Smooth muscle cell (in vitro differentiated cells): ENCODE measurements around the gene LCN10. TPM values are rescaled to one million over a fixed set of nuclear protein-coding genes. Genes with fewer than 3 reads are reported as not detected.

Experiments
- DNase-seq: peaks from one replicate; lab custom pipeline; 2025; ENCODE audit not compliant: unreplicated experiment; lab: John Stamatoyannopoulos, UW
- H2AFZ ChIP-seq: fragments of 200-600 bp; sonication (generic); 2 replicates; pipeline ENCODE4 v1.6.0; 2016; ENCODE audit warnings: antibody characterized with exemption, low read depth, mild to moderate bottlenecking
- H3F3A ChIP-seq: fragments of 200-600 bp; sonication (generic); 2 replicates; pipeline ENCODE4 v1.6.0; 2017; ENCODE audit warnings: antibody characterized with exemption, low read depth
- H3K27ac ChIP-seq: fragments of 200-600 bp; sonication (generic); 2 replicates; pipeline ENCODE4 v1.5.1; 2016; ENCODE audit warnings: low read depth, mild to moderate bottlenecking
- H3K27me3 ChIP-seq: fragments of 200-600 bp; sonication (generic); 2 replicates; pipeline ENCODE4 v1.6.1; 2016; ENCODE audit warnings: low read depth, mild to moderate bottlenecking
- H3K36me3 ChIP-seq: fragments of 200-600 bp; sonication (generic); 2 replicates; pipeline ENCODE4 v1.5.1; 2016; ENCODE audit warnings: low read depth
- H3K4me1 ChIP-seq: fragments of 200-600 bp; sonication (generic); 2 replicates; pipeline ENCODE4 v1.5.1; 2016; ENCODE audit warnings: low read depth
- H3K4me2 ChIP-seq: fragments of 200-600 bp; sonication (generic); 2 replicates; pipeline ENCODE4 v1.6.0; 2016; ENCODE audit warnings: mild to moderate bottlenecking
- H3K4me3 ChIP-seq: fragments of 200-600 bp; sonication (generic); 2 replicates; pipeline ENCODE4 v1.5.1; 2016; ENCODE audit warnings: mild to moderate bottlenecking
- H3K79me2 ChIP-seq: fragments of 200-600 bp; sonication (generic); 2 replicates; pipeline ENCODE4 v1.6.0; 2016; ENCODE audit warnings: low read depth, mild to moderate bottlenecking
- H3K9ac ChIP-seq: fragments of 200-600 bp; sonication (generic); 2 replicates; pipeline ENCODE4 v1.6.0; 2016; ENCODE audit warnings: low read depth
- H3K9me3 ChIP-seq: fragments of 200-600 bp; sonication (generic); replicated peaks from 2 replicates; pipeline ENCODE4 v1.5.1; 2016; ENCODE audit warnings: low read depth
- H4K20me1 ChIP-seq: fragments of 200-600 bp; sonication (generic); 2 replicates; pipeline ENCODE4 v1.6.0; 2016; ENCODE audit warnings: low read depth
- WGBS: methylation state at CpG from one replicate; pipeline ENCODE4 v1.1.7; 2016; ENCODE audit warnings: low lambda C conversion rate; 5-methylcytosine and 5-hydroxymethylcytosine counted together
- microRNA-seq: library from miRNA; unstranded; fragments of <30 nt; microRNA quantifications from one replicate; pipeline ENCODE4, GENCODE V29; 2016; ENCODE audit warnings: borderline number of aligned reads
- polyA plus RNA-seq: library from polyadenylated mRNA; unstranded; fragments of >200 nt; fragmentation: Nextera tagmentation; extraction: Ambion mirVana; gene quantifications from 2 replicates; pipeline ENCODE4 v1.2.1, GENCODE V29; 2016
- small RNA-seq: library from RNA; depleted of rRNA; stranded (forward); fragments of <200 nt; gene quantifications from one replicate; pipeline ENCODE3, GENCODE V24; 2014
- total RNA-seq: library from RNA; depleted of rRNA; stranded (reverse); fragments of >200 nt; gene quantifications from 2 replicates; pipeline ENCODE4 v1.2.3, GENCODE V29; 2014
- TF ChIP-seq, protein P1 (sequence below): fragments of 200-600 bp; sonication (generic); IDR thresholded peaks from 2 replicates; pipeline ENCODE4 v1.5.1; 2017; ENCODE audit warnings: borderline replicate concordance, mild to moderate bottlenecking, antibody characterized with exemption; ENCODE audit not compliant: insufficient read depth, poor library complexity, severe bottlenecking

The LCN10 gene
- total and polyA plus RNA-seq, 2 experiments from 2014 or later = not detected

DNA sequence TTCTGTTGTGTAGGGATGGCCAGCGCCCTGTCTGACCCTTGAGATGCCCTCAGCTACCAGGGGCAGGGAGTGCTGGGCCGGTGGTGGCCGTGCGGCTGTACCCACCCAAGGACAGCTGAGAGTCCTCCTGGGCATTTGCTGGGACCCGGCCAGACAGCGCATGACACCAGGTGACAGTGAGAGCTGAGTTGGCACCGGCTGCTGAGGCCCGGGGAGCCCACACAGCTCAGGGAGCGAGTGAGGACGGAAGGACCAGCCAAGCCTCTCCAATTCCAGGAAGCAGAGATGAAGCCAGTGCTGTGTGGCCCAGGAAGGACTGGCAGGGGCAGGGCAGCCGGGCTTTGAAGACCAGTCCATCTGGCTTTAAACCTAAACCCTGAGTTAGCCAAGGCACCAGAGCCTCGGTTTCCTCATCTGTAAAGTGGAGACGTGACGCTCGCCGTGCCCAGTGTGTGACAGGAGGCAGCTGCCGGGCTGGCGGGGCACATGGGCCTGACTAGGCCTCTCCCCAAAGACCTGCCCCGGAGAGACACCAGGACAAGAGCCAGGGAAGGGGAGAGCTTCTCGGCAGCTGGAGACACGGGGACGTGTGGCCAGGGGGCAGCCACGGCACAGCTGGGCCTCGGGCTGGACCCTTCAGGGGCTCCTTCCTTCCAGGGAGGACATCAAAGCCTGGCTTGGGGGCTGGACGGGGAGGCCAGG, 52.5 kb downstream of the LCN10 start:
- H3K4me2 ChIP-seq = no peak overlapping the region
- WGBS = 97% methylated on average over 25 of the region's 25 CpGs
- no peak overlapping the region for H2AFZ ChIP-seq
- H3K4me3 ChIP-seq = no peak overlapping the region
- H3K4me1 ChIP-seq = peaks cover 11% of the 10 kb centered on the region
- no peak overlapping the region for H3K27ac ChIP-seq
- H3F3A ChIP-seq = peaks cover 10% of the 10 kb centered on the region
- H3K9ac ChIP-seq = no peak overlapping the region
- peaks cover 6% of the 10 kb centered on the region for H3K79me2 ChIP-seq
- no peaks in the 10 kb centered on the region for H3K27me3 ChIP-seq
- no peaks in the 10 kb centered on the region for H3K36me3 ChIP-seq
- H4K20me1 ChIP-seq = peaks cover 8% of the 10 kb centered on the region
- TF ChIP-seq, protein P1, sequence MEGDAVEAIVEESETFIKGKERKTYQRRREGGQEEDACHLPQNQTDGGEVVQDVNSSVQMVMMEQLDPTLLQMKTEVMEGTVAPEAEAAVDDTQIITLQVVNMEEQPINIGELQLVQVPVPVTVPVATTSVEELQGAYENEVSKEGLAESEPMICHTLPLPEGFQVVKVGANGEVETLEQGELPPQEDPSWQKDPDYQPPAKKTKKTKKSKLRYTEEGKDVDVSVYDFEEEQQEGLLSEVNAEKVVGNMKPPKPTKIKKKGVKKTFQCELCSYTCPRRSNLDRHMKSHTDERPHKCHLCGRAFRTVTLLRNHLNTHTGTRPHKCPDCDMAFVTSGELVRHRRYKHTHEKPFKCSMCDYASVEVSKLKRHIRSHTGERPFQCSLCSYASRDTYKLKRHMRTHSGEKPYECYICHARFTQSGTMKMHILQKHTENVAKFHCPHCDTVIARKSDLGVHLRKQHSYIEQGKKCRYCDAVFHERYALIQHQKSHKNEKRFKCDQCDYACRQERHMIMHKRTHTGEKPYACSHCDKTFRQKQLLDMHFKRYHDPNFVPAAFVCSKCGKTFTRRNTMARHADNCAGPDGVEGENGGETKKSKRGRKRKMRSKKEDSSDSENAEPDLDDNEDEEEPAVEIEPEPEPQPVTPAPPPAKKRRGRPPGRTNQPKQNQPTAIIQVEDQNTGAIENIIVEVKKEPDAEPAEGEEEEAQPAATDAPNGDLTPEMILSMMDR = no peak
- H3K9me3 ChIP-seq = no peaks in the 10 kb centered on the region
- no peak for DNase-seq

DNA sequence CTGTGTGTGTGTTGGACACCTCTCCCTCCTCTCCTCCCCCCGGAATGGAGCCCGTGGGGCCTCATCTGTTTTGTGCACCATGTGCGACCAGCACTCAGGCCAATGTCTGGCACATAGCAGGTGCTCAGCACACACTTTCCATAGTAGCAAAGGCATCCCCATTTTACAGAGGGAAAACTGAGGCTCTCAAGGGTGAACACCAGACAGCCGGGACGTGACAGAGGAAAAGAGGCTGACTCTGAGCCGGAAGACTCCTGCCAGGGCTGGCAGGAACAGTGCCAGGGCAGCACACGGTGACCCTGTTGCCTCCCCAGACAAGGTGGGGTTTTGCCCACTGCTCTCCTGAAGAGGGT, 53.7 kb downstream of the LCN10 start:
- Histone ChIP-seq H4K20me1 (peaks cover 20% of the 10 kb centered on the region), H3K36me3 (no peaks in the 10 kb centered on the region), H3K4me1 (peaks cover 11% of the 10 kb centered on the region), H3F3A (peaks cover 10% of the 10 kb centered on the region), H3K4me2 (no peak overlapping the region), H3K9me3 (no peaks in the 10 kb centered on the region), H3K27ac (no peak overlapping the region), H2AFZ (no peak overlapping the region), H3K79me2 (peaks cover 17% of the 10 kb centered on the region), H3K9ac (no peak overlapping the region), H3K27me3 (no peaks in the 10 kb centered on the region), H3K4me3 (no peak overlapping the region)
- DNase-seq = no peak
- 92% methylated on average over 7 of the region's 7 CpGs for WGBS
- TF ChIP-seq, protein P1 = no peak

DNA sequence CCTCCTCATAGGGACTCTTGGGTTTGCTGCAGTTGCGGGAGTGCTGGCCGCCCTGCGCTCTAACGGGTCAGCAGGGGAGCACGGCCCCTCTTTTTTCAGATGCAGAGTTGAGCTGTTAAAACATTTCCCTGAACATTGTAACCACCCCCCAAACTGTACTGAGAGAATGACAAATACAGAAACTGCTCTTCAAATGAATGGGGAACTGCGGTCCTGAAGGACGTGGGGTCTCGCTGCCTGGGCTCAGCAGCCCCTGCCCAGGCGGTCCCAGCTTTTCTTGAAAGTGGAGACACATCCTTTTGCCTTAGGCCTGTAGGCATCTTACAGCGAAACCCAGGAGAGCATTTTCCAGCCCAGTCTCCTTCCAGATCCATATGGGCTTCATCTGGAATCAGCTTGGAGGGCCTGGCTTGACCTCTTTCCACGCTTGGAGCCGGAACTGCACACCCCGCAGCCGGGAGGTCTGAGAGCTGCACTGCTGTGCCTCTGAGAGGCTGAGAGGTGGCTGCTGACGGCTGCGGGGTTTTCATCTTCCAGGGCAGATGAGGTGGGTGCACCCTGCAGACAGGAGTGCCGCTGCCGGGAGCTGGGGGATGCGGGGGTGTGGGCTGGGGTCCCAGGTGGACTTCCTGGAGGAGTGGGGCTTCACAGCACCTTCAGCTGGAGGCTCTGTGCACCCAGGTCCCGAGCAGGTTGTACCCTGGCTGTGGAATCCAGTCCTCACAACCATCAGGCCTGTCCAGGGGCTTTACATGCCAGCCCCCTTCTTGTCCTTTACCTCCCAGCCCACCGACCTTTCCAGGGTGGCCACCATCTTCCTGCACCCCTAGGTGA, 54.2 kb downstream of the LCN10 start:
- WGBS = 72% methylated on average over 21 of the region's 21 CpGs
- Histone ChIP-seq H3K36me3 (no peaks in the 10 kb centered on the region), H3K4me1 (peaks cover 11% of the 10 kb centered on the region), H3K4me3 (no peak overlapping the region), H3K79me2 (peaks cover 19% of the 10 kb centered on the region), H3K4me2 (no peak overlapping the region), H4K20me1 (peaks cover 26% of the 10 kb centered on the region), H2AFZ (no peak overlapping the region), H3K27me3 (no peaks in the 10 kb centered on the region), H3K27ac (no peak overlapping the region), H3K9me3 (no peaks in the 10 kb centered on the region), H3K9ac (no peak overlapping the region), H3F3A (peaks cover 10% of the 10 kb centered on the region)
- TF ChIP-seq, protein P1 = no peak
- DNase-seq = no peak

Small RNAs within 50 kb of the gene (microRNA-seq; reads per million reads assigned to microRNA genes)
- not detected for gene MIR6722

Small RNAs within 50 kb of the gene (small RNA-seq; reads per million reads assigned to genes)
- gene ATP6V1G1P3 (not detected), gene MIR6722 (not detected)

Other genes starting within 250 kb of the LCN10 start
- gene NOTCH1, start 196.9 kb downstream of the LCN10 start, total RNA-seq = 7.8 and 13.2 TPM in 2 replicates
- gene NOTCH1, start 196.9 kb downstream of the LCN10 start, polyA plus RNA-seq = 7.2 and 11.4 TPM in 2 replicates
- 60.3 and 61.8 TPM in 2 replicates for gene EGFL7, start 80.0 kb downstream of the LCN10 start, total RNA-seq
- 196 and 239 TPM in 2 replicates for gene EGFL7, start 80.0 kb downstream of the LCN10 start, polyA plus RNA-seq
- gene AGPAT2, start 55.5 kb downstream of the LCN10 start, total RNA-seq = 42.9 and 48.6 TPM in 2 replicates
- 105 and 122 TPM in 2 replicates for gene AGPAT2, start 55.5 kb downstream of the LCN10 start, polyA plus RNA-seq
- 14.6 and 25.5 TPM in 2 replicates for gene DIPK1B, start 30.4 kb downstream of the LCN10 start, total RNA-seq
- gene DIPK1B, start 30.4 kb downstream of the LCN10 start, polyA plus RNA-seq = 57.8 and 58.5 TPM in 2 replicates
- gene LCN6, start 5.6 kb upstream of the LCN10 start, total RNA-seq = not detected in 2 replicates
- gene LCN6, start 5.6 kb upstream of the LCN10 start, polyA plus RNA-seq = not detected in 2 replicates
- gene LCN8, start 15.3 kb upstream of the LCN10 start, total RNA-seq = not detected in 2 replicates
- gene LCN8, start 15.3 kb upstream of the LCN10 start, polyA plus RNA-seq = not detected in 2 replicates
- gene LCN15, start 21.6 kb upstream of the LCN10 start, total RNA-seq = not detected in 2 replicates
- not detected in 2 replicates for gene LCN15, start 21.6 kb upstream of the LCN10 start, polyA plus RNA-seq
- 59.2 and 75.4 TPM in 2 replicates for gene TMEM141, start 48.4 kb upstream of the LCN10 start, total RNA-seq
- gene TMEM141, start 48.4 kb upstream of the LCN10 start, polyA plus RNA-seq = 112 and 118 TPM in 2 replicates
- 1.2 and 2.0 TPM in 2 replicates for gene CCDC183, start 53.4 kb upstream of the LCN10 start, total RNA-seq
- 3.7 and 9.4 TPM in 2 replicates for gene CCDC183, start 53.4 kb upstream of the LCN10 start, polyA plus RNA-seq
- 41.5 and 54.3 TPM in 2 replicates for gene RABL6, start 65.0 kb upstream of the LCN10 start, total RNA-seq
- gene RABL6, start 65.0 kb upstream of the LCN10 start, polyA plus RNA-seq = 81.6 and 97.2 TPM in 2 replicates
- 1.2 and 1.8 TPM in 2 replicates for gene AJM1, start 99.5 kb upstream of the LCN10 start, total RNA-seq
- gene AJM1, start 99.5 kb upstream of the LCN10 start, polyA plus RNA-seq = 2.9 and 3.7 TPM in 2 replicates
- 110 and 173 TPM in 2 replicates for gene PHPT1, start 106.5 kb upstream of the LCN10 start, total RNA-seq
- gene PHPT1, start 106.5 kb upstream of the LCN10 start, polyA plus RNA-seq = 381 and 435 TPM in 2 replicates
- 3.8 TPM in 2 replicates for gene MAMDC4, start 109.4 kb upstream of the LCN10 start, total RNA-seq
- gene MAMDC4, start 109.4 kb upstream of the LCN10 start, polyA plus RNA-seq = 7.5 and 8.0 TPM in 2 replicates
- gene EDF1, start 123.4 kb upstream of the LCN10 start, total RNA-seq = 304 and 306 TPM in 2 replicates
- gene EDF1, start 123.4 kb upstream of the LCN10 start, polyA plus RNA-seq = 492 and 548 TPM in 2 replicates
- 6.2 and 7.0 TPM in 2 replicates for gene TRAF2, start 143.6 kb upstream of the LCN10 start, total RNA-seq
- 15.9 and 18.0 TPM in 2 replicates for gene TRAF2, start 143.6 kb upstream of the LCN10 start, polyA plus RNA-seq
- 70.5 and 103 TPM in 2 replicates for gene FBXW5, start 201.8 kb upstream of the LCN10 start, total RNA-seq
- 105 and 109 TPM in 2 replicates for gene FBXW5, start 201.8 kb upstream of the LCN10 start, polyA plus RNA-seq
- not detected in 2 replicates for gene C8G, start 202.3 kb upstream of the LCN10 start, total RNA-seq
- 1.4 TPM in 1 of 2 replicates, not detected in the other for gene C8G, start 202.3 kb upstream of the LCN10 start, polyA plus RNA-seq
- gene LCN12, start 209.3 kb upstream of the LCN10 start, total RNA-seq = not detected in 2 replicates
- not detected in 2 replicates for gene LCN12, start 209.3 kb upstream of the LCN10 start, polyA plus RNA-seq
- gene PTGDS, start 234.6 kb upstream of the LCN10 start, total RNA-seq = 119 and 145 TPM in 2 replicates
- 597 and 611 TPM in 2 replicates for gene PTGDS, start 234.6 kb upstream of the LCN10 start, polyA plus RNA-seq
- gene LCNL1, start 240.1 kb upstream of the LCN10 start, total RNA-seq = 0.67 and 1.1 TPM in 2 replicates
- gene LCNL1, start 240.1 kb upstream of the LCN10 start, polyA plus RNA-seq = 0.85 and 0.89 TPM in 2 replicates
- gene PAXX, start 249.5 kb upstream of the LCN10 start, total RNA-seq = 27.4 and 29.0 TPM in 2 replicates
- 61.4 and 62.0 TPM in 2 replicates for gene PAXX, start 249.5 kb upstream of the LCN10 start, polyA plus RNA-seq